ENCODE results near the gene WASHC3.
"Not testable (repeated sequence)": the region's sequence is repeated elsewhere in the genome, so short reads cannot be mapped to it uniquely, and the experiment has no call there.

WASHC3 gene, protein sequence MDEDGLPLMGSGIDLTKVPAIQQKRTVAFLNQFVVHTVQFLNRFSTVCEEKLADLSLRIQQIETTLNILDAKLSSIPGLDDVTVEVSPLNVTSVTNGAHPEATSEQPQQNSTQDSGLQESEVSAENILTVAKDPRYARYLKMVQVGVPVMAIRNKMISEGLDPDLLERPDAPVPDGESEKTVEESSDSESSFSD

DNA sequence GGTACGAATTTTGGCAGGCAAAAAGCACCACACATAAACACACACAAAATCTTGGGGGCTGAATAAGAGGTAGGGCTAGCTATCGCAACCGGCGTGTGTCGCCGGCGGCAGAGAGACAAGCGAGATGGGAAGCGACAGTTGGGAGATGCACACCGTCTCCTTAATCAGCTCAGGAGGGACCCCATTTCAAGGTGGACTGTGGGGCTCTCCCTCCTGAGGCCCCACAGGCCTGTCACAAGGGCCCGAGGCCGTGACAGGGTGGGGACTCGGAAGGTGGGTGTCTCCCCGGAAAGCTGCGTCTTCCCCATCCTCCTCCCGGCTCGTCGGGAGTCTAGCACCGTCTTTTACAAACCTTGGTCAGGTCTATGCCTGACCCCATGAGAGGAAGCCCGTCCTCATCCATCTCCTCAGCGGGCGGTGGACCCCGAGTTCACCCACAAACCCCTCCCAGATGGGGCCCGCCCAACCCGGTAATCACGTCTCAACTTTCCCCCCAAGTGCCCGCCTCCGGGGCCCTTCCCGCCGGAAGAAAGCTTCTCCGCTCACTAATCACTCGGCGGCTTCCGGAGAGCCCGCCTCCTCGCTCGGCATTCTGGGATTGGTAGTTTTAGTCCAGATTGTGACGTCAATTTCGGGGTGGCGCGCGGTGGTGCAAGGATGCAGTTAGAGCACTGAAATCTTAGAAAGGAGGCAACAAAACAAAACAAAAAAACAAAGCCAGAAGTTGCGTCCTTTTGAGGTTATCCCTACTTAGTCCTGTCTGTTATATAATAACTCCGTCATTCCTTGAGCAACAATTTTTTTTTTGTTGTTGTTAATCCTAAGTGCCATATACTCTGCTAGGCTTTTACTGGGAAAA is at the start of gene WASHC3:
WASHC3 (minus strand) TSS at position 432 of the 859 bp plus-strand sequence; CDS start at position 403, 29 bp downstream.
- peak; percentile 96 for DNase-seq (ENCODE audit: low spot score)

DNA sequence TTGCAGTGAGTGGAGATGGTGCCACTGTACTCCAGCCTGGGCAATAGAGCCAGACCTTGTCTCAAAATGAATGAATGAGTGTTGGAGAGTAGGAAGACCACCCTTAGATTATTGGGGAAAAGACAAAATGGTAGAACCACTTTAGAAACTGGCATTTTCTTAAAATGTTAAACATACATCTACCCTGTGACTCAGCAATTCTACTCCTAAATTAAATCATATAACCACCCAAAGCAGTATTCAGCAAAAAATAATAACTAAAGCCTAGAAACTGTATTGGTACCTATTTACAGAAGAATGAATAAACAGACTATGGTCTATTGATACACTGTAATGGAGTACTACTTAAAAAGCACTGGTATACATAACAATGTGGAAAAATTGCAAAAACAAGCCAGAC is 49.0 kb upstream of the WASHC3 start:
- no peak for DNase-seq (ENCODE audit: low spot score)

DNA sequence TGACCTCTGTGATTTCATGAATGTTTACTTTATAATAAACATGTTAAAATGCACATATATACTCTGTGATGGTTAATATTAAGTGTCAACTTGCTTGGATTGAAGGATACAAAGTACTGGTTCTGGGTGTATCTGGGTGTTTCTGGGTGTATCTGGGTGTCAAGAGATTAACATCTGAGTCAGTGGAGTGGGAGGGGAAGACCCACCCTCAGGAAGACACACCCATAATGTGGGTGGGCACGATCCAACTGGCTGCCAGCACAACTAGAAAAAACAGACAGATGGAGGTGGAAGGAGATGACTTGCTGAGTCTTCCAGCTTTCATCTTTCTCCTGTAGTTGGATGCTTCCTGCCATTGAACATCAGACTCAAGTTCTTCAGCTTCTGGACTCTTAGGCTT is 46.2 kb upstream of the WASHC3 start:
- no peak for DNase-seq (ENCODE audit: low spot score)

DNA sequence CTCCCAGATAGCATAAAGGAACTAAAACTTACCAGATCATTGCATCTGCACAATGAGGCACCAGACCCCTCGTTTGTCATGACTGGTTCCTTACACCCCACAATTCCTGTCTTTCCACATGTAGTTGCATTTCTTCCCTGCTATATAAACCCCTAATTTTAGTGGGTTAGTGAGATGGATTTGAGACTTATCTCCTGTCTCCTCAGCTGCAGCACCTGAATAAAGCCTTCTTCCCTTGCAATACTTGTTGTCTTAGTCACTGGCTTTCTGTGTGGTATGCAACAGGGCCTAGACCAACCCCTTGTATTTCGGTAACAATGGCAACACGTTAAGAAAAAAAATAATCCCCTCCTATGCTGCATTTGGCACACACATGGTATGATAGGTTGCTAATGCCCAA is 45.1 kb upstream of the WASHC3 start:
- DNase-seq (ENCODE audit: low spot score): no peak

DNA sequence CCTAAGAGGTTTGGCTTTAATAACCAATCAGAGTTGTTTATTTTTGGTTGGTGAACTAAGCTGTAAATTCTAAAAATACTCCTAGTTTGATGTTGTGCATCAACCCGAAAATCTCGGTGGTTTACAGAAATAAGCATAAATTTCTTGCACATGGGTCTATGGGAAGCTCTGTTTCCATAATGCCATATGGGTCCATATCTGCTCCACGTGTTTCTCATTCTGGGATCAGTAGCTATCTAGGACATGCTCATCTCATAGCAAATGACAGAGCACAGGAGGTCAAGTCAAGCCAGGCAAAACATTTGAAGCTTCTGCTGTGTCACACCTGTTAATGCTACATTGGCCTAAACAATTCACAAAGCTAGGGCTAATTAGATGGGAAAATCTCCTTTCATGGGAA is 35.1 kb upstream of the WASHC3 start:
- no peak for DNase-seq (ENCODE audit: low spot score)

DNA sequence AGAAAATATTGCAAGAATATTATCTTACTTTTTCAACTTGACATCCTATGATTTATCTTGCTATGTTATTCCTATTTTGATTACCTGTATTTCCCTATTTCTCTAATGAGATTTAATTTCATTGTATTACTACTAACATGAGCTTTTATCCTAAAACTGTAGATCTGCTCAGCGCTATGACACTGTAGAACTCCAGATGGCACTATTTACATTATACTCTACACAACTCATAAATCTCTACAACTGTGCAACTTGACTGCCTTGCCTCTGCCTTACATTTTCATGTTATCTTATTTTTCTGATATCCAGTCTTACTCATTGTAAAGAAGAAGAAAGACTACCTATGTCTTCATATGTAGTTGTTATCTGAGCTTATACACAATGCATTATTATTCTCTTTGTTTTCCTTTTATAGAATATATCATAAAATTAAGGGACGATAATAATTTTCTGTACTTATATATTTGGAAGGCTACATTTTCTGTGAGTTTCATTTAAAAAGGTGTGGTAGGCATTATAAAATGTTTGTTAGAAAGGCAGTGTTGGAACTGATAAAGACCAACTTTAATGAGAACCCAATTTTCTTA is 34.0 kb upstream of the WASHC3 start:
- no peak for DNase-seq (ENCODE audit: low spot score)

DNA sequence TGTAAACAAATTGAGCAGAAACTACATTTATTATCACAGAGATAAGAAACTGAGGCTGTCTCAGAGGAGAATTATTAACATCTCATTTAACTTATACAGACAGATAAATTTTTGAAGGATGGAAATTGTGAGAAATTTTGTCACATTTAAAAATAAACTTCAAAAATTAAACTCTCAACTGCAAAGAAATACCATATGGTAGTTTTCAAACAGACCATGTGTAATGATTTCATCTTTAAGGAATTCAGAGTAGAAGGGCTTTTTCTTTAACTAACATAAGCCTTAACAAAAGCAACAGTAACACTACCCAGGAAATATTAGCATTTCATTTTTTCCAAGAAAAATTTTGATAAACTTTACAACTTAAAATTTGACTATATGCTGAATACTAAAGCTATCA is 31.5 kb upstream of the WASHC3 start:
- no peak for DNase-seq (ENCODE audit: low spot score)

DNA sequence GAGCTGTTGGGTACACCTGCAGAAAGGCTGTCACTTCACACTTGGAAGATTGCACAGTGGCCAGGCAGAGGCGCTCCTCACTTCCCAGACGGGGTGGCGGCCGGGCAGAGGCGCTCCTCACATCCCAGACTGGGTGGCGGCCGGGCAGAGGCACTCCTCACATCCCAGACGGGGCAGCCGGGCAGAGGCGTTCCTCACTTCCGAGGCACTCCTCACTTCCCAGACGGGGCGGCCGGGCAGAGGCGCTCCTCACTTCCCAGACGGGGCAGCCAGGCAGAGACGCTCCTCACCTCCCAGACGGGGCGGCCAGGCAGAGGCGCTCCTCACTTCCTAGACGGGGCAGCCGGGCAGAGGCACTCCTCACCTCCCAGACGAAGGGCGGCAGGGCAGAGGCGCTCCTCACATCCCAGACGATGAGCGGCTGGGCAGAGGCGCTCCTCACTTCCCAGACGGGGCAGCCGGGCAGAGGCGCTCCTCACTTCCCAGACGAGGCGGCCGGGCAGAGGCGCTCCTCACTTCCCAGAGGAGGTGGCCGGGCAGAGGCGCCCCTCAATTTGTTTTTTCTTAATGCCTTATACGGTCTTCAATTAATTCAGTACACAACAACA is 27.5 kb upstream of the WASHC3 start:
- not testable (repeated sequence) for DNase-seq (ENCODE audit: low spot score)

DNA sequence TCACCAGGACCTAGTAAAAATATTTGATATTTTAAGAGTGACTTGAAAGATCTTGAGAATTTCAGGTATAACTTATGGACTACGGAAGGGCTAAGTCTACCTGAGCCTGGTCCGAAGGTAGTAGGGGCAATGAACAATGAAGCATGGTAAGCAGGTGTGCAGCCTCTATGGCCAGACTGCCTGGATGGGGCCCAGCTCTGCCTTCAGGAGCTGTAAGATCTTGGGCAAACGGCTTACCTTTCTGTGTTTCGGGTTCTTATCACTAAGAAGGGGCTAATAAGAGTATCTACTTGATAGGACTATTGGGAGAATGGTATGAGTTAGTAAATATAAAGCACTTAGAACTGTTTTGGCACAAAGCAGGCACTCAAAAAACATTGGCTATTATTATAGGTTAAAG is 19.1 kb upstream of the WASHC3 start:
- no peak for DNase-seq (ENCODE audit: low spot score)

DNA sequence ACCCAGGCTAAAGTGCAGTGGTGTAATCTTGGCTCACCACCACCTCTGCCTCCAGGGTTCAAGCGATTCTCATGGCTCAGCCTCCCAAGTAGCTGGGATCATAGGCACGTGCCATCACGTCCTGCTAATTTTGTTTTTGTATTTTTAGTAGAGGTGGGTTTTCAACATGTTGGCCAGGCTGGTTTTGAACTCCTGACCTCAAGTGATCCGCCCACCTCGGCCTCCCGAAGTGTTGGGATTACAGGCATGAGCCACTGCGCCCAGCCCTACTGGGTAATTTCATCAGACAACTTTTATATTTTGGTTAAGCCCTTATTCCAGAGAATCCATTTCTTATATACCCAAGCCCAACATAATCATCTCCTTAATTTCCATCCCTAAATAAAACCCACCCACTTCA is 10.3 kb upstream of the WASHC3 start:
- DNase-seq (ENCODE audit: low spot score): not testable (repeated sequence)

DNA sequence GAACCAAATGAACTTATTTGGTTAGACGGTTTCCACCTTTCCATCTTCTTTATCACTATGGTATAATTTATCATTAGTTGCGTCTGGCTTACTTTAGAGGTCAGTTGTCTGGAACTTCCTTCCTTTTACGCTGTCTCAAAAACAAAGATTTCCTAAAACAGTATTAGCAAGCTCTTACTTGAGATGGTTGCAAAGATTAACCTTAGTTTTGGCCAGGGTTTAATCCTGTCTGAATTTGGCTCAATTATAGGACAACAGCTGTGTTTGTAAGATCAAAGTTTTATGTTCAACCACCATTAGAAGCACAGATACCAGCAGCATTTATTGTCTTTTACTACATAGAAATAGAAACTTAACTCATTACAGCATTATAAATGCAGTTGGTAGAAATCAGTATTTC is 7.9 kb upstream of the WASHC3 start:
- no peak for DNase-seq (ENCODE audit: low spot score)

DNA sequence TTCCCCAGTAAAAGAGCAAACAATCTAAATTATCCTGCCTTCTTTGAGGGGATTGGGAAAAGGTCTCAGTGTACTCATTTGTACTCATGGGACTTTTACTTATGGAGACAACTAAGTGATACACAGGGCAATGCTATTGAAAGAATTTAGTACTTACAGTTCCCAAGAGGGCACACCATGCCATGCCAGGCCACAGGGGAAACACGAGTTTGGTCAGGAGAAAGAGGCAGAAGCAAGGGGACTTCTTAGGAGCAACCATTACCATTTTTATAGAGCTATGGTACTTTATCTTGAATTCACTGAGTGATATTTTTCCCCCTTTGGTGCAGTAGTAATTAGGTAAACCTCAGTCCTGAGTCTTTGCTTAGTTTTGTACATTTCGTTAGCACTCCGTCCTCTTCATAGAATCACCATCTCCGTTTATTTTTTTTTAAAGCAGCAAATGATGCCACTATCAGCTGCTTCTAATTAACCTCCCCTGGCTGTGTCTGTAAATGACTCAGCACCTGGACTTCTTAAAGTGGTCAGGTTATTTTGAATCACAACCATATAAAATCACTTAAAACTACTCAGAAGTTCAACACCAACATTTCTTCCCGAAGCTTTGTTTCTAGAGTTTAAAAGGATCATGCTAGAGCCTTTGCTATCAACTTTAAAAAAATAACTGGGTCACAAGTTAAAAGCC is 5.9 kb upstream of the WASHC3 start:
- no peak for DNase-seq (ENCODE audit: low spot score)

DNA sequence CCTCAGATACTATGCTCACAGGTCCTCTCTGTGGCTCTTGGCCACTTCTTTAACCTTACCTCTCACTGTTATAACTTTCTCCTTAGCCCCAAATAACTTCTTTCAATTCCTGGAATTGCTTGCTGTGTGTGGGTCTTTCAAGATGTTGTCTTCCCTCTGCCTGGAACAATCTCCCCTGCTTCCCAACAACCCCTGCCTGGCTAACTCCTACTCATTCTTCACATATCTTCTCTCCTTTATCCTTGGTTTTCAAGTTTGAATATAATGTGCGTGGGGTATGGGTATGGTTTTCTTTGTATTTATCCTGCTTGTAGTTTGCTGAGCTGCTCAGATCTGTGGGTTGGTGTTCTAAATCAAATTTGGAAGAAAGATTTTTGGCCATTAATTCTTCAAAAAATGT is 2.7 kb upstream of the WASHC3 start:
- DNase-seq (ENCODE audit: low spot score): no peak

DNA sequence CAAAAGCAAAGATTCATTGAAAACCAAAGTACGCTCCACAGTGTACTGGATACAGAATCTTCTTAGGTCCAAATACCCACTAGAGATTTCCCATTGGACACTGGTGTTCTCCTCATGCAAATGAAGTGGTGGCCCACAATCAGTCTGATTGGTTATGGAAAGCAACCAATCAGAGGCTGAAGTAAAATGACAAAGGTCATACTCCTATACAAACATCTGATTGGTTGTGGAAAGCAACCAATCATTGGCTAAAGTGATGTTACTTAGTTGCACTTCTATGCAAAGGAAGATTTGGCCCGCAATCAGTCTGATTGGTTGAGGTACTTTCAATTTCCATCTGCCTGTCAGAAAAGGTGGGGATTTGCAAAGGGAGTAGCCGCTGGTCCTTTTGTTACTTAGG is 1.3 kb upstream of the WASHC3 start:
- DNase-seq (ENCODE audit: low spot score): no peak

DNA sequence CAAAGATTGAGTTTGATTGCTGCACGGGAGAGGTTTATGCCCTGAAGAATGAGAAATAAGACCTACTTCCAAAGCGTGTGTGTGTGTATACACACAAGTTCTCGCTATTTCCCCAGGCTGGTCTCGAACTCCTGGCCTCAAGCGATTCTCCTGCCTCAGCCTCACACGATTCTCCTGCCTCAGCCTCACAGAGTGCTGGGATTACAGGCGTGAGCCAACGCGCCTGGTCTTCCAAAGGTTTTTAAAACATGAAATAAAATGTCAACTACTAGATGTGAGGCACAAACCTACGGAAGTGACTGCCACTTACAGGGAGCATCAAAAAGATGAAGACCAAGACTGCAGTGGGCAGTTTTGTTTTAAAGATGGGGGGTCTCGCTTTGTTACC is 622 bp upstream of the WASHC3 start:
- no peak for DNase-seq (ENCODE audit: low spot score)

DNA sequence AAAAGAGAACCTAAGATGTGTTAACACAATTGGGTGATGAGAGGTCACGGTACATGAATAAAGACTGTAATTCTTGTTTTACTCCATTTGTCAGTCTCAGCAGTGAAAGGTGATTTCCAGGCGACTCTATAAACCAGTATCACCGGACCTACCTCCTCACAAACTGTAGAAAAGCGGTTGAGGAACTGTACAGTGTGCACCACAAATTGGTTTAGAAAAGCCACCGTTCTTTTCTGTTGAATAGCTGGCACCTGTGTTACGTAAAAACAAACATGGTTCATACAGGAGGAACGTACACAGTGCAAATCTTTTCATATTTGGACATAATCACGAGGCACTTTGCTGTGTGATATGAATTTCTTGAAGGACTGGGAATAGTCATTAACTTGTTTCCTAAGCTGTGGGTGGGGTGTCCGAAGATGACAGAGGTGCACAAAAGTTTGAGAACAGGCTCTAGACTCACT is 663 bp downstream of the WASHC3 start:
- DNase-seq (ENCODE audit: low spot score): no peak

DNA sequence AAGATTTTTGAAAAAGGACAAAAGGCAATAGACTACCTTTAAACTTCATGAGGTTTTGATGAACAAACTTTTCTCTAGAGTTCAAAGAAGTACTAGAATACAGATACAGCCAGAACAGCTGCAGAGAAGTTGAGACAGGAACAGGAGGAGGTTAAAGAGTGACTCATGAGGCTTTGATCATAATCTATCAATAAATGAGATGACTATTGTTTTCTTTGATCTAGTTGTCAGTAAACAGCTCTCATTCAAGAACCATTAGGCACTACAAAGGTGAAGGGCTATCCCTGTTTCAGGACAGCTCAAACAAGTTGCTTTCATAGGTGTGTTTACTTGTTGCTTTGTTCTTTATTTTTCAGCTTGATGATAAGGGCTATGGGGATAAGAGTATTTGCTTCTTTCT is 2.4 kb downstream of the WASHC3 start:
- DNase-seq (ENCODE audit: low spot score): no peak

DNA sequence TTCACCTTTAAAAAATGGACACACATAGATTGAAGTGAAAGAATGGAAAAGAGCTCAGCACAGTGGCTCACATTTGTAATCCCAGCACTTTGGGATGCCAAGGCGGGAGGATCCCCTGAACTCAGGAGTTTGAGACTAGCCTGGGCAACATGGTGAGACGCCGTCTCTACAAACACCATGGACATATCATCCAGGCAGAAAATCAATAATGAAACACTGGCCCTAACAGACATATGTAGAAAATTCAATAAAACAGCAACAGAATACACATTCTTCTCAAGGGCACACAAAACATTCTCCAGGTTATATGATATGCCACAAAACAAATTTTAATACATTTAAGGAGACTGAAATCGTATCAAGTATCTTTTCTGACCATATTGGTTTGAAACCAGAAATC is 7.4 kb downstream of the WASHC3 start:
- DNase-seq (ENCODE audit: low spot score): no peak

DNA sequence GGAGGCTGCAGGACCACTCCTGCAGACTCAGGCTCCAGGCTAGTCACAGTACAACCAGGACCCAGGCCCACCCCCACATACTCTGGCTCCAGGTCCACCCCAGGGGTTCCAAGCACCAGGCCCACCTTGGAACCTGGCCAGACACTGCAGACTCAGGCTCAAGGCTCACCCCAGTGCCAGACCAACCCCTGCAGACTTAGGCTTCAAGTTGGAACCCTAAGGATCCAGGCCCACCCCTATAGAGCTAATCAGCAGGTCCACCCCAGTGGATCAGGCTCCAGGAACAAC is 8.8 kb downstream of the WASHC3 start:
- no peak for DNase-seq (ENCODE audit: low spot score)

DNA sequence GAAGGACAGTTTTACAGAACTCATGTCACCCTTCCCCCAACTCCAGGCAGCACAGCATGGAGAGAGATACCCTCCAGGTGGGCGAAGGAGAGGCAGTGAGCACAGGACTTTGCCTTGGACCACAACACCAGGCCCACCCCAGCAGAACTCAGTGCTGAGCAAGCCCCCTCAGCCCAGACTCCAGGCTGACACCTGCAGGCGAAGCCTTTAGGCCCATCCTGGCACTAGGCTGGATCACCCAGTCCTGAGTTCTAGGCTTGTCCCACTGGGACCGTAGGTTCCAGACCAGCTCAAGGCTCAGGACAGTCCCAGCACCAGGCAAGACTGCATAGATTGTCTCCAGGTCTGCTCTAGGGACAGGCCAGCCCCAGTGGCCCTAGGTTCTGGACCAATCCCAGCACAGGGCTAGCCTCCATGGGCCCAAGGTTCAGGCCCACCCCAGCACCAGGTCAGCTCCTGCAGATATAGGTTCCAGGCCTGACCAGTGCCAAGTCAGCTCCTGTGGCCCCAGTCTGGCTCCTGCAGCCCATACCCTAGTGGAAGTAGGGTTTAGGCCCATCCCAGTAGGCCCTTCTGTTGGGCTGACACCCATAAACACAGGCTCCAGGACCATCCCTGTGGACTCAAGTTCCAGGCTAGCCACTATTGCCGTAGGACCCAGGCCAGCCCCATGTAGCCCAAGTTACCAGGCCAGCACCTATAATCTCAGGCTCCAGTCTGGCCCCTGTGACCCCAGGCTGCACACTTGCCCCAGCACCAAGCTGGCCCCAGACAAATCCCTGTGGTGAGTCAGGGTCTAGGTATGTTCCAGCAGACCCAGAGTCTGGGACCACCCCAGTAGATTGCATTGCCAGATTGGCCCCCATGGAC is 9.4 kb downstream of the WASHC3 start:
- DNase-seq (ENCODE audit: low spot score): no peak

DNA sequence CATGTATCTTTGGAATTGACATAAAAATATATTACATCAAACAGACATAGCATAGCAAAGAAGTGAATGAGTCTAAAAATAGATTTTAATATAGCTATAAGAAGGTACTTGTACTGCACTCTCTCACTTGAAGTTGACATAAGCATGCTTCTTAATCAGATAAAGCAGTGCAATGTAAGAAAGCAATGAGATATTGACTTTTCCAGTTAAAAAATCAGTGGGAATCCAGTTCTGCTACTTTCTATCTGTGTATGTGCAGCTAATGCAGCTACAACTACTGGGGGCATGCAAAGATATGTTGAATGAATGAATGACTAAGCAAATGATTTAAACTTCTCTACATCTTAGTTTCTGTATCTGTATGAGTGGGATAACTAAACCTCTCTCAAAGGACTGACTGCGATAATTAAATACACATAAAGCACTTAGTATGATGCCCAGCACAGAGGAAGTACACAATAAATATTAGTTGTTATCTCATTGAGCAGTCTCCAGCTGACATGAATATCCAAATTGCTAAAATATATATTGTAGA is 10.3 kb downstream of the WASHC3 start:
- DNase-seq (ENCODE audit: low spot score): no peak
